ENCODE results near the gene SETD1A. TPM values are rescaled to one million over a fixed set of nuclear protein-coding genes. Genes with fewer than 3 reads are reported as not detected.

SETD1A gene
- total and polyA plus RNA-seq, 9 of the 15 experiments (the other 6 are each of a cell fraction or from before 2014, with no cell fraction given) = 0.08 to 36.0 (median 4.2) TPM

DNA sequence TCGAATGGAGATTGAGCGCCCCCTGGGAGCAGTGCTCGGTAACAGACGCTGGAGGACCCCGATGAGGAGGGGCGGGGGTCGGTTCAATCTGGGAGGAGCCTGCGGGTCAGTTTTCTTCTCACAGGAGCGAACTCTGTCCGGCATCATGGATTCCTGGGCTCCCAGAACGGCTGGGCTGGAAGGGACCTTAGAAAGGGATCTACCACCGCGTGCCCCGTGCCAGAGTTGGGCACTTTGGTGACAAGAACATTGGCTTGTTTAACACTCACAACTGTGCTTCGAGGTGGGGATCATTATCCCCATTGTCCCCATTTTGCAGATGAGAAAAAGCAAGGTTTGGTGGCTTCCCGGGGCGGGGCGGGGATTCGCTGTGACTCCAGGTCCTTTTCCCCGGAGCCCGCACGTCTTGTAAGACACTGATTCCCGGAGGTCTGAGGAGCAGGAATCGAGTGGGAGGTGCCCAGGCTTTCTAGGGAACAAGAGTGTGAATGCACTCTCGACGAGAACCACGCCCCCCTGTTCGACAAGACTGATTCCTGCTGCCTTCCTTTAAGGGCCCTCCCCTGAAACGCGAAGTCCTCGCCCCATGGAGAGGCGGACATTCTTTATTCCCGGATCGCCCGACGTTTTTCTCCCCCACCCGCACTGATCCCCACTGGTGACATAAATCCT is 35.7 kb upstream of the SETD1A start (continued):
- TF ChIP-seq, protein P1, sequence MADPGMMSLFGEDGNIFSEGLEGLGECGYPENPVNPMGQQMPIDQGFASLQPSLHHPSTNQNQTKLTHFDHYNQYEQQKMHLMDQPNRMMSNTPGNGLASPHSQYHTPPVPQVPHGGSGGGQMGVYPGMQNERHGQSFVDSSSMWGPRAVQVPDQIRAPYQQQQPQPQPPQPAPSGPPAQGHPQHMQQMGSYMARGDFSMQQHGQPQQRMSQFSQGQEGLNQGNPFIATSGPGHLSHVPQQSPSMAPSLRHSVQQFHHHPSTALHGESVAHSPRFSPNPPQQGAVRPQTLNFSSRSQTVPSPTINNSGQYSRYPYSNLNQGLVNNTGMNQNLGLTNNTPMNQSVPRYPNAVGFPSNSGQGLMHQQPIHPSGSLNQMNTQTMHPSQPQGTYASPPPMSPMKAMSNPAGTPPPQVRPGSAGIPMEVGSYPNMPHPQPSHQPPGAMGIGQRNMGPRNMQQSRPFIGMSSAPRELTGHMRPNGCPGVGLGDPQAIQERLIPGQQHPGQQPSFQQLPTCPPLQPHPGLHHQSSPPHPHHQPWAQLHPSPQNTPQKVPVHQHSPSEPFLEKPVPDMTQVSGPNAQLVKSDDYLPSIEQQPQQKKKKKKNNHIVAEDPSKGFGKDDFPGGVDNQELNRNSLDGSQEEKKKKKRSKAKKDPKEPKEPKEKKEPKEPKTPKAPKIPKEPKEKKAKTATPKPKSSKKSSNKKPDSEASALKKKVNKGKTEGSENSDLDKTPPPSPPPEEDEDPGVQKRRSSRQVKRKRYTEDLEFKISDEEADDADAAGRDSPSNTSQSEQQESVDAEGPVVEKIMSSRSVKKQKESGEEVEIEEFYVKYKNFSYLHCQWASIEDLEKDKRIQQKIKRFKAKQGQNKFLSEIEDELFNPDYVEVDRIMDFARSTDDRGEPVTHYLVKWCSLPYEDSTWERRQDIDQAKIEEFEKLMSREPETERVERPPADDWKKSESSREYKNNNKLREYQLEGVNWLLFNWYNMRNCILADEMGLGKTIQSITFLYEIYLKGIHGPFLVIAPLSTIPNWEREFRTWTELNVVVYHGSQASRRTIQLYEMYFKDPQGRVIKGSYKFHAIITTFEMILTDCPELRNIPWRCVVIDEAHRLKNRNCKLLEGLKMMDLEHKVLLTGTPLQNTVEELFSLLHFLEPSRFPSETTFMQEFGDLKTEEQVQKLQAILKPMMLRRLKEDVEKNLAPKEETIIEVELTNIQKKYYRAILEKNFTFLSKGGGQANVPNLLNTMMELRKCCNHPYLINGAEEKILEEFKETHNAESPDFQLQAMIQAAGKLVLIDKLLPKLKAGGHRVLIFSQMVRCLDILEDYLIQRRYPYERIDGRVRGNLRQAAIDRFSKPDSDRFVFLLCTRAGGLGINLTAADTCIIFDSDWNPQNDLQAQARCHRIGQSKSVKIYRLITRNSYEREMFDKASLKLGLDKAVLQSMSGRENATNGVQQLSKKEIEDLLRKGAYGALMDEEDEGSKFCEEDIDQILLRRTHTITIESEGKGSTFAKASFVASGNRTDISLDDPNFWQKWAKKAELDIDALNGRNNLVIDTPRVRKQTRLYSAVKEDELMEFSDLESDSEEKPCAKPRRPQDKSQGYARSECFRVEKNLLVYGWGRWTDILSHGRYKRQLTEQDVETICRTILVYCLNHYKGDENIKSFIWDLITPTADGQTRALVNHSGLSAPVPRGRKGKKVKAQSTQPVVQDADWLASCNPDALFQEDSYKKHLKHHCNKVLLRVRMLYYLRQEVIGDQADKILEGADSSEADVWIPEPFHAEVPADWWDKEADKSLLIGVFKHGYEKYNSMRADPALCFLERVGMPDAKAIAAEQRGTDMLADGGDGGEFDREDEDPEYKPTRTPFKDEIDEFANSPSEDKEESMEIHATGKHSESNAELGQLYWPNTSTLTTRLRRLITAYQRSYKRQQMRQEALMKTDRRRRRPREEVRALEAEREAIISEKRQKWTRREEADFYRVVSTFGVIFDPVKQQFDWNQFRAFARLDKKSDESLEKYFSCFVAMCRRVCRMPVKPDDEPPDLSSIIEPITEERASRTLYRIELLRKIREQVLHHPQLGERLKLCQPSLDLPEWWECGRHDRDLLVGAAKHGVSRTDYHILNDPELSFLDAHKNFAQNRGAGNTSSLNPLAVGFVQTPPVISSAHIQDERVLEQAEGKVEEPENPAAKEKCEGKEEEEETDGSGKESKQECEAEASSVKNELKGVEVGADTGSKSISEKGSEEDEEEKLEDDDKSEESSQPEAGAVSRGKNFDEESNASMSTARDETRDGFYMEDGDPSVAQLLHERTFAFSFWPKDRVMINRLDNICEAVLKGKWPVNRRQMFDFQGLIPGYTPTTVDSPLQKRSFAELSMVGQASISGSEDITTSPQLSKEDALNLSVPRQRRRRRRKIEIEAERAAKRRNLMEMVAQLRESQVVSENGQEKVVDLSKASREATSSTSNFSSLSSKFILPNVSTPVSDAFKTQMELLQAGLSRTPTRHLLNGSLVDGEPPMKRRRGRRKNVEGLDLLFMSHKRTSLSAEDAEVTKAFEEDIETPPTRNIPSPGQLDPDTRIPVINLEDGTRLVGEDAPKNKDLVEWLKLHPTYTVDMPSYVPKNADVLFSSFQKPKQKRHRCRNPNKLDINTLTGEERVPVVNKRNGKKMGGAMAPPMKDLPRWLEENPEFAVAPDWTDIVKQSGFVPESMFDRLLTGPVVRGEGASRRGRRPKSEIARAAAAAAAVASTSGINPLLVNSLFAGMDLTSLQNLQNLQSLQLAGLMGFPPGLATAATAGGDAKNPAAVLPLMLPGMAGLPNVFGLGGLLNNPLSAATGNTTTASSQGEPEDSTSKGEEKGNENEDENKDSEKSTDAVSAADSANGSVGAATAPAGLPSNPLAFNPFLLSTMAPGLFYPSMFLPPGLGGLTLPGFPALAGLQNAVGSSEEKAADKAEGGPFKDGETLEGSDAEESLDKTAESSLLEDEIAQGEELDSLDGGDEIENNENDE (IDR thresholded peaks at IDR 0.05; ENCODE audit: low read depth, low read length) = no peak
- TF ChIP-seq, protein P2, sequence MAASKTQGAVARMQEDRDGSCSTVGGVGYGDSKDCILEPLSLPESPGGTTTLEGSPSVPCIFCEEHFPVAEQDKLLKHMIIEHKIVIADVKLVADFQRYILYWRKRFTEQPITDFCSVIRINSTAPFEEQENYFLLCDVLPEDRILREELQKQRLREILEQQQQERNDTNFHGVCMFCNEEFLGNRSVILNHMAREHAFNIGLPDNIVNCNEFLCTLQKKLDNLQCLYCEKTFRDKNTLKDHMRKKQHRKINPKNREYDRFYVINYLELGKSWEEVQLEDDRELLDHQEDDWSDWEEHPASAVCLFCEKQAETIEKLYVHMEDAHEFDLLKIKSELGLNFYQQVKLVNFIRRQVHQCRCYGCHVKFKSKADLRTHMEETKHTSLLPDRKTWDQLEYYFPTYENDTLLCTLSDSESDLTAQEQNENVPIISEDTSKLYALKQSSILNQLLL (CRISPR knock-in tag; IDR thresholded peaks at IDR 0.05; ENCODE audit: borderline replicate concordance) = no peak
- TF ChIP-seq, protein P3, sequence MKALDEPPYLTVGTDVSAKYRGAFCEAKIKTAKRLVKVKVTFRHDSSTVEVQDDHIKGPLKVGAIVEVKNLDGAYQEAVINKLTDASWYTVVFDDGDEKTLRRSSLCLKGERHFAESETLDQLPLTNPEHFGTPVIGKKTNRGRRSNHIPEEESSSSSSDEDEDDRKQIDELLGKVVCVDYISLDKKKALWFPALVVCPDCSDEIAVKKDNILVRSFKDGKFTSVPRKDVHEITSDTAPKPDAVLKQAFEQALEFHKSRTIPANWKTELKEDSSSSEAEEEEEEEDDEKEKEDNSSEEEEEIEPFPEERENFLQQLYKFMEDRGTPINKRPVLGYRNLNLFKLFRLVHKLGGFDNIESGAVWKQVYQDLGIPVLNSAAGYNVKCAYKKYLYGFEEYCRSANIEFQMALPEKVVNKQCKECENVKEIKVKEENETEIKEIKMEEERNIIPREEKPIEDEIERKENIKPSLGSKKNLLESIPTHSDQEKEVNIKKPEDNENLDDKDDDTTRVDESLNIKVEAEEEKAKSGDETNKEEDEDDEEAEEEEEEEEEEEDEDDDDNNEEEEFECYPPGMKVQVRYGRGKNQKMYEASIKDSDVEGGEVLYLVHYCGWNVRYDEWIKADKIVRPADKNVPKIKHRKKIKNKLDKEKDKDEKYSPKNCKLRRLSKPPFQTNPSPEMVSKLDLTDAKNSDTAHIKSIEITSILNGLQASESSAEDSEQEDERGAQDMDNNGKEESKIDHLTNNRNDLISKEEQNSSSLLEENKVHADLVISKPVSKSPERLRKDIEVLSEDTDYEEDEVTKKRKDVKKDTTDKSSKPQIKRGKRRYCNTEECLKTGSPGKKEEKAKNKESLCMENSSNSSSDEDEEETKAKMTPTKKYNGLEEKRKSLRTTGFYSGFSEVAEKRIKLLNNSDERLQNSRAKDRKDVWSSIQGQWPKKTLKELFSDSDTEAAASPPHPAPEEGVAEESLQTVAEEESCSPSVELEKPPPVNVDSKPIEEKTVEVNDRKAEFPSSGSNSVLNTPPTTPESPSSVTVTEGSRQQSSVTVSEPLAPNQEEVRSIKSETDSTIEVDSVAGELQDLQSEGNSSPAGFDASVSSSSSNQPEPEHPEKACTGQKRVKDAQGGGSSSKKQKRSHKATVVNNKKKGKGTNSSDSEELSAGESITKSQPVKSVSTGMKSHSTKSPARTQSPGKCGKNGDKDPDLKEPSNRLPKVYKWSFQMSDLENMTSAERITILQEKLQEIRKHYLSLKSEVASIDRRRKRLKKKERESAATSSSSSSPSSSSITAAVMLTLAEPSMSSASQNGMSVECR (CRISPR knock-in tag; IDR thresholded peaks at IDR 0.05) = peak; percentile 72
- no peak for TF ChIP-seq PRMT5 (CRISPR knock-in tag; IDR thresholded peaks at IDR 0.05)
- TF ChIP-seq SIN3A (IDR thresholded peaks at IDR 0.05; ENCODE audit: borderline replicate concordance in 2 of 2, control insufficient read depth in 1 of 2, low read depth in 2 of 2, low read length in 2 of 2) = 0 out of 4 replicates have a peak, but pooled peaks of 1 of the 2 experiments have one; percentile 54
- TF ChIP-seq, protein P4, sequence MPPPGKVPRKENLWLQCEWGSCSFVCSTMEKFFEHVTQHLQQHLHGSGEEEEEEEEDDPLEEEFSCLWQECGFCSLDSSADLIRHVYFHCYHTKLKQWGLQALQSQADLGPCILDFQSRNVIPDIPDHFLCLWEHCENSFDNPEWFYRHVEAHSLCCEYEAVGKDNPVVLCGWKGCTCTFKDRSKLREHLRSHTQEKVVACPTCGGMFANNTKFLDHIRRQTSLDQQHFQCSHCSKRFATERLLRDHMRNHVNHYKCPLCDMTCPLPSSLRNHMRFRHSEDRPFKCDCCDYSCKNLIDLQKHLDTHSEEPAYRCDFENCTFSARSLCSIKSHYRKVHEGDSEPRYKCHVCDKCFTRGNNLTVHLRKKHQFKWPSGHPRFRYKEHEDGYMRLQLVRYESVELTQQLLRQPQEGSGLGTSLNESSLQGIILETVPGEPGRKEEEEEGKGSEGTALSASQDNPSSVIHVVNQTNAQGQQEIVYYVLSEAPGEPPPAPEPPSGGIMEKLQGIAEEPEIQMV (tag; conservative IDR thresholded peaks at IDR 0.05; ENCODE audit: low read depth) = no peak
